HCT116 (cell line): ENCODE results near the gene DDR1. TPM values are rescaled to one million over a fixed set of nuclear protein-coding genes. Genes with fewer than 3 reads are reported as not detected.

Source experiments
- ATAC-seq: fragments of 200-7000 bp; cut with Tn5 transposase; 2 replicates; pipeline ENCODE4 v1.9.1; 2020; ENCODE audit warnings: mild to moderate bottlenecking, moderate library complexity
- BruUV-seq: library from RNA; stranded (reverse); fragments of 400-500 nt; replicated peaks from 2 replicates; lab custom pipeline; 2021; lab: Mats Ljungman, UMichigan
- CTCF ChIA-PET: fragments of 300-600 bp; sonication (Branson Sonifier 250); formaldehyde crosslinking; loops from one replicate; lab custom pipeline; 2021; ENCODE audit warnings: antibody characterized with exemption; lab: Charles Lee
- POLR2A ChIA-PET: fragments of 300-600, 350-600 bp; sonication (Branson Sonifier 250); formaldehyde crosslinking; loops from one replicate; lab custom pipeline; 2021; ENCODE audit warnings: antibody characterized with exemption; lab: Charles Lee
- RAD21 ChIA-PET, 2 experiments: fragments of 300-600 bp; sonication (Branson Sonifier 250); formaldehyde crosslinking; loops; one replicate each; lab custom pipeline; 2023; ENCODE audit warnings: low total read pairs in 2 of 2; ENCODE audit not compliant: uncharacterized antibody in 2 of 2, unreplicated experiment in 2 of 2, low non-redundant PET in 1 of 2; lab: Charles Lee
- DNase-seq: peaks from one replicate; pipeline ENCODE4 v3.0.0-alpha.2; 2010; ENCODE audit warnings: low read depth, low spot score
- H2AFZ ChIP-seq: fragments of 200-600 bp; shearing (Covaris generic), sonication (generic); 2 replicates; pipeline ENCODE4 v1.6.1; 2017; ENCODE audit warnings: low read depth, mixed run types, mixed read lengths, antibody characterized with exemption, low read length; ENCODE audit not compliant: poor library complexity, severe bottlenecking
- H3K27ac ChIP-seq: 2 replicates; pipeline ENCODE4 v1.5.1; 2012; ENCODE audit warnings: low read depth, low read length
- H3K27me3 ChIP-seq: fragments of 200-600 bp; sonication (generic); 2 replicates; pipeline ENCODE4 v1.6.1; 2016; ENCODE audit warnings: mixed run types, low read length, mixed read lengths; ENCODE audit not compliant: insufficient read depth
- H3K36me3 ChIP-seq, 2 experiments: fragments of 200-500 bp in 1 of 2; fragments of 200-600 bp in 1 of 2; sonication (Bioruptor generic) in 1 of 2; sonication (generic) in 1 of 2; 2 replicates each; pipeline versions ENCODE4 v1.5.1 to v1.6.1; 2014 to 2016; ENCODE audit warnings: low read length in 2 of 2, inconsistent platforms in 1 of 2, mixed read lengths in 1 of 2, mixed run types in 1 of 2; ENCODE audit not compliant: insufficient read depth in 2 of 2, control insufficient read depth in 1 of 2
- H3K4me1 ChIP-seq, 2 experiments: fragments of 200-600 bp in 1 of 2; sonication (generic) in 1 of 2; 2 replicates each; pipeline versions ENCODE4 v1.5.1 to v1.6.1; 2012 to 2017; ENCODE audit warnings: low read length in 2 of 2, inconsistent platforms in 1 of 2, mild to moderate bottlenecking in 1 of 2, mixed read lengths in 1 of 2, mixed run types in 1 of 2, moderate library complexity in 1 of 2; ENCODE audit not compliant: insufficient read depth in 2 of 2, control insufficient read depth in 1 of 2
- H3K4me2 ChIP-seq: fragments of 200-600 bp; sonication (generic); 2 replicates; pipeline ENCODE4 v1.6.1; 2017; ENCODE audit warnings: mixed run types, low read length, mixed read lengths
- H3K4me3 ChIP-seq, 2 experiments: fragments of 200-600 bp in 1 of 2; sonication (generic) in 1 of 2; replicated peaks in 1 of 2; 2 replicates each; pipeline ENCODE4 v1.5.1; 2011 to 2016; ENCODE audit warnings: low read length in 2 of 2, control low read depth in 1 of 2, low read depth in 1 of 2, mild to moderate bottlenecking in 1 of 2, mixed read lengths in 1 of 2, mixed run types in 1 of 2
- H3K79me2 ChIP-seq: fragments of 200-600 bp; sonication (generic); 2 replicates; pipeline ENCODE4 v1.6.1; 2017; ENCODE audit warnings: mild to moderate bottlenecking, mixed run types, low read length, moderate library complexity, mixed read lengths; ENCODE audit not compliant: insufficient read depth
- H3K9ac ChIP-seq: fragments of 200-600 bp; sonication (generic); 2 replicates; pipeline ENCODE4 v1.6.1; 2016; ENCODE audit warnings: low read length, mixed read lengths
- H3K9me2 ChIP-seq: fragments of 200-600 bp; sonication (generic), shearing (Covaris generic); 2 replicates; pipeline ENCODE4 v1.6.1; 2017; ENCODE audit warnings: mixed run types, mild to moderate bottlenecking, moderate library complexity; ENCODE audit not compliant: insufficient read depth
- H3K9me3 ChIP-seq, 2 experiments: fragments of 200-500 bp in 1 of 2; fragments of 200-600 bp in 1 of 2; sonication (Bioruptor generic) in 1 of 2; sonication (generic) in 1 of 2; 2 replicates each; pipeline ENCODE4 v1.6.1; 2014 to 2017; ENCODE audit warnings: low read length in 2 of 2, mixed read lengths in 2 of 2, inconsistent platforms in 1 of 2, low read depth in 1 of 2, mild to moderate bottlenecking in 1 of 2, mixed run types in 1 of 2, moderate library complexity in 1 of 2; ENCODE audit not compliant: control insufficient read depth in 1 of 2, insufficient read depth in 1 of 2
- H4K20me1 ChIP-seq: fragments of 200-600 bp; sonication (generic), shearing (Covaris generic); 2 replicates; pipeline ENCODE4 v1.6.1; 2017; ENCODE audit warnings: mixed run types, mild to moderate bottlenecking, moderate library complexity; ENCODE audit not compliant: insufficient read depth
- ATF3 ChIP-seq: IDR thresholded peaks from 2 replicates; pipeline ENCODE4 v1.6.1; 2012
- CBX3 ChIP-seq: IDR thresholded peaks from 2 replicates; pipeline ENCODE4 v1.6.1; 2012; ENCODE audit warnings: low read depth
- CEBPB ChIP-seq: IDR thresholded peaks from 2 replicates; pipeline ENCODE4 v1.6.1; 2012; ENCODE audit warnings: low read depth
- CTCF ChIP-seq, 3 experiments: fragments of 200-600 bp in 1 of 3; sonication (generic) in 1 of 3; IDR thresholded peaks in 2 of 3; conservative IDR thresholded peaks in 1 of 3; 2 replicates each; pipeline ENCODE4 v1.5.1; 2012 to 2017; ENCODE audit warnings: low read depth in 2 of 3, low read length in 2 of 3, antibody characterized with exemption in 1 of 3, borderline replicate concordance in 1 of 3, control low read depth in 1 of 3, mild to moderate bottlenecking in 1 of 3, mixed read lengths in 1 of 3, mixed run types in 1 of 3, moderate library complexity in 1 of 3; ENCODE audit not compliant: insufficient read depth in 1 of 3
- EGR1 ChIP-seq: IDR thresholded peaks from 2 replicates; pipeline ENCODE4 v1.6.1; 2012; ENCODE audit warnings: low read depth
- ELF1 ChIP-seq: IDR thresholded peaks from 2 replicates; pipeline ENCODE4 v1.6.1; 2012; ENCODE audit warnings: low read depth, borderline replicate concordance
- EZH2 ChIP-seq: fragments of 200-600 bp; sonication (generic); IDR thresholded peaks from 2 replicates; pipeline ENCODE4 v1.6.1; 2017; ENCODE audit warnings: antibody characterized with exemption, mixed run types
- EZH2phosphoT487 ChIP-seq: fragments of 200-600 bp; IDR thresholded peaks from 2 replicates; pipeline ENCODE4 v1.6.1; 2018; ENCODE audit warnings: antibody characterized with exemption, borderline replicate concordance
- FOSL1 ChIP-seq: IDR thresholded peaks from 2 replicates; pipeline ENCODE4 v1.6.1; 2012; ENCODE audit warnings: low read depth
- JUND ChIP-seq: IDR thresholded peaks from 2 replicates; pipeline ENCODE4 v1.6.1; 2012
- MAX ChIP-seq: IDR thresholded peaks from 2 replicates; pipeline ENCODE4 v1.6.1; 2012
- POLR2A ChIP-seq: IDR thresholded peaks from 2 replicates; pipeline ENCODE4 v1.7.0; 2011; ENCODE audit warnings: borderline replicate concordance; ENCODE audit not compliant: insufficient read depth, insufficient read length; ENCODE audit errors: extremely low read depth
- POLR2AphosphoS5 ChIP-seq: IDR thresholded peaks from 2 replicates; pipeline ENCODE4 v1.6.1; 2011; ENCODE audit warnings: mild to moderate bottlenecking, low read depth, low read length, moderate library complexity
- RAD21 ChIP-seq: IDR thresholded peaks from 2 replicates; pipeline ENCODE4 v1.6.1; 2012; ENCODE audit warnings: low read depth, mild to moderate bottlenecking
- SIN3A ChIP-seq: IDR thresholded peaks from 2 replicates; pipeline ENCODE4 v1.6.1; 2012; ENCODE audit warnings: low read depth
- SP1 ChIP-seq: IDR thresholded peaks from 2 replicates; pipeline ENCODE4 v1.6.1; 2012; ENCODE audit warnings: low read depth
- SRF ChIP-seq: IDR thresholded peaks from 2 replicates; pipeline ENCODE4 v1.6.1; 2012; ENCODE audit warnings: low read depth
- TCF7L2 ChIP-seq: IDR thresholded peaks from 2 replicates; pipeline ENCODE4 v1.7.0; 2011; ENCODE audit warnings: borderline replicate concordance, inconsistent platforms; ENCODE audit not compliant: insufficient read depth, insufficient read length; ENCODE audit errors: extremely low read depth
- YY1 ChIP-seq: IDR thresholded peaks from 2 replicates; pipeline ENCODE4 v1.6.1; 2011; ENCODE audit warnings: low read length, low read depth, moderate library complexity, mild to moderate bottlenecking; ENCODE audit not compliant: insufficient replicate concordance; ENCODE audit errors: extremely low read depth
- ZBTB33 ChIP-seq: IDR thresholded peaks from 2 replicates; pipeline ENCODE4 v1.6.1; 2011; ENCODE audit warnings: mild to moderate bottlenecking, low read length, moderate library complexity; ENCODE audit not compliant: insufficient replicate concordance; ENCODE audit errors: extremely low read depth
- ZFX ChIP-seq: fragments of 450-650 bp; IDR thresholded peaks from 2 replicates; pipeline ENCODE4 v1.6.1; 2017
- ZNF274 ChIP-seq: fragments of 200-500 bp; sonication (Bioruptor generic); IDR thresholded peaks from 2 replicates; pipeline ENCODE4 v1.6.1; 2014; ENCODE audit warnings: mild to moderate bottlenecking, low read depth, low read length, inconsistent platforms
- intact Hi-C: fragments of 100-400 bp; cut with micrococcal nuclease; formaldehyde crosslinking; loops from 2 replicates; pipeline ENCODE4 v1.10.0; 2022
- total RNA-seq: library from RNA; stranded (reverse); gene quantifications from one replicate; pipeline ENCODE4 v1.2.1, GENCODE V29; 2021; ENCODE audit not compliant: unreplicated experiment

DDR1 gene
- total RNA-seq, 1 experiment from 2014 or later = 211 TPM

GRCh38 chr6:30914076-30914853, 29.9 kb downstream of the DDR1 start, which contains the start of gene VARS2:
TSS of gene VARS2 (plus strand) at chr6:30914238. CDS start at chr6:30914837, 599 bp downstream.
- Histone ChIP-seq H3K9me2 (no peaks in the 10 kb centered on the region), H4K20me1 (no peaks in the 10 kb centered on the region), H3K27me3 (no peaks in the 10 kb centered on the region), H3K4me1 (peaks cover 9 to 26% of the 10 kb centered on the region in 2 experiments; a peak in 3 of 4 replicates), H3K36me3 (peaks cover 18 to 35% of the 10 kb centered on the region in 2 experiments; a peak in 3 of 4 replicates), H2AFZ (no peak within 1 kb of the TSS), H3K27ac (peak within 1 kb of the TSS; percentile 71), H3K4me2 (peak within 1 kb of the TSS; percentile 87), H3K9me3 (no peaks in the 10 kb centered on the region), H3K79me2 (peaks cover 2% of the 10 kb centered on the region; the same call in 1 of the 2 replicates), H3K4me3 (peak within 1 kb of the TSS; percentile 58 to 72), H3K9ac (peak within 1 kb of the TSS; percentile 83)
- intact Hi-C loops = loop anchor here (1.0 to 2.0 kb wide), 3 partner anchors 86 to 279 kb away; no protein-coding TSS in a partner anchor
- ATAC-seq (peak; percentile 92), DNase-seq (peak; percentile 80)
- RAD21 ChIA-PET = interaction anchor here (0.5 to 1.2 kb wide), 8 partner anchors 29 to 242 kb away, joined by 3 to 5 read pairs (median 3); no protein-coding TSS in a partner anchor
- CTCF ChIA-PET = interaction anchor here (1.0 to 5.0 kb wide), 15 partner anchors 30 to 201 kb away, joined by 3 to 66 read pairs (median 8); partner anchors contain the start of genes DDR1 and PSORS1C1
- POLR2A ChIA-PET = interaction anchor here (0.6 to 2.0 kb wide), 6 partner anchors 29 to 173 kb away, joined by 3 to 8 read pairs (median 4); partner anchors contain the start of gene DDR1
- TSS peak; percentile 64 for BruUV-seq
- TF ChIP-seq TCF7L2 = no peak
- no peak for TF ChIP-seq FOSL1
- peak; percentile 58 for TF ChIP-seq POLR2A
- no peak for TF ChIP-seq CEBPB
- no peak for TF ChIP-seq JUND
- TF ChIP-seq SP1 = no peak
- TF ChIP-seq ZNF274 = no peak
- no peak for TF ChIP-seq CBX3
- peak; percentile 89 for TF ChIP-seq POLR2AphosphoS5
- peak; percentile 89 for TF ChIP-seq ZFX
- no peak for TF ChIP-seq SRF
- peak in 1 of 3 experiments; percentile 22; a peak in 2 of 6 replicates for TF ChIP-seq CTCF (IDR thresholded peaks at IDR 0.05 in 2 of 3, conservative IDR thresholded peaks at IDR 0.05 in 1 of 3; ENCODE audit: borderline replicate concordance in 1 of 3, insufficient read depth in 1 of 3, low read depth in 2 of 3, low read length in 2 of 3)
- TF ChIP-seq EGR1 = no peak
- TF ChIP-seq ELF1 = no peak
- TF ChIP-seq YY1 = peak; percentile 21
- no peak for TF ChIP-seq MAX
- TF ChIP-seq SIN3A = no peak
- no peak for TF ChIP-seq RAD21
- no peak for TF ChIP-seq EZH2
- no peak for TF ChIP-seq EZH2phosphoT487
- no peak for TF ChIP-seq ZBTB33
- TF ChIP-seq ATF3 = no peak
